Measurements from ENCODE around the gene MFSD11. TPM values are rescaled to one million over a fixed set of nuclear protein-coding genes. Genes with fewer than 3 reads are reported as not detected.

Gene MFSD11
- total and polyA plus RNA-seq, 2 of the 8 experiments (the other 6 are each of a cell fraction or from before 2014, with no cell fraction given) = 17.7 to 19.8 TPM

GRCh38 chr17:76700270-76700616 is 37.7 kb upstream of the MFSD11 start:
- Histone ChIP-seq H3K27ac (ENCODE audit: low read depth, low read length) (no peak overlapping the region), H2BK15ac (ENCODE audit: low read length) (no peak overlapping the region), H3K9me3 (ENCODE audit: insufficient read depth in 2 of 2, low read depth in 1 of 2, low read length in 1 of 2) (no peaks in the 10 kb centered on the region), H3K14ac (ENCODE audit: insufficient read length) (no peak overlapping the region), H3K27me3 (replicated peaks in 1 of 4; ENCODE audit: control insufficient read depth in 3 of 4, extremely low read depth in 1 of 4, insufficient read depth in 3 of 4, low read length in 3 of 4) (no peaks in the 10 kb centered on the region; a peak in 1 of 7 replicates), H2AFZ (ENCODE audit: low read length) (no peak overlapping the region), H4K8ac (ENCODE audit: extremely low read depth, insufficient read depth, low read length) (no peak overlapping the region), H2BK12ac (ENCODE audit: low read depth, low read length) (no peak overlapping the region), H3K23me2 (ENCODE audit: low read depth, low read length) (no peaks in the 10 kb centered on the region), H3K79me2 (ENCODE audit: control insufficient read depth in 1 of 2, insufficient read depth in 2 of 2, low read length in 2 of 2) (no peaks in the 10 kb centered on the region), H4K91ac (replicated peaks; ENCODE audit: insufficient read length, low read length) (no peak overlapping the region), H3K4me1 (replicated peaks in 1 of 4; ENCODE audit: control insufficient read depth in 3 of 4, insufficient read depth in 4 of 4, low read length in 3 of 4) (peaks cover 0 to 29% (median 23%) of the 10 kb centered on the region in 4 experiments; a peak in 6 of 7 replicates), H2BK5ac (ENCODE audit: low read depth, low read length) (no peak overlapping the region), H3K79me1 (ENCODE audit: low read depth, low read length) (peaks cover 3% of the 10 kb centered on the region; the same call in 1 of the 2 replicates), H3K9ac (replicated peaks in 1 of 4; ENCODE audit: extremely low read depth in 1 of 4, low read depth in 3 of 4, low read length in 3 of 4) (no peak overlapping the region), H3K4me2 (ENCODE audit: insufficient read depth in 1 of 2, low read depth in 2 of 2, low read length in 2 of 2) (no peak overlapping the region), H3K56ac (replicated peaks; ENCODE audit: insufficient read length, low read depth, low read length) (no peak overlapping the region), H3K4ac (replicated peaks; ENCODE audit: insufficient read length, low read depth, low read length) (no peak overlapping the region), H3K36me3 (ENCODE audit: control insufficient read depth in 2 of 4, insufficient read depth in 4 of 4, low read length in 3 of 4) (no peaks in the 10 kb centered on the region), H2BK120ac (replicated peaks; ENCODE audit: low read depth, low read length) (no peak overlapping the region), H4K5ac (ENCODE audit: insufficient read length, low read depth, low read length) (no peak overlapping the region), H3K23ac (ENCODE audit: insufficient read length) (no peak overlapping the region), H4K20me1 (replicated peaks in 1 of 2; ENCODE audit: control insufficient read depth in 1 of 2, insufficient read depth in 2 of 2, low read length in 2 of 2) (no peaks in the 10 kb centered on the region), H2AK5ac (ENCODE audit: low read depth, low read length) (no peak overlapping the region), H3K4me3 (ENCODE audit: extremely low read depth in 1 of 4, insufficient read depth in 2 of 4, low read depth in 3 of 4, low read length in 4 of 4) (no peak overlapping the region), H3K18ac (ENCODE audit: extremely low read depth, low read length) (no peak overlapping the region; the same call in 1 of the 2 replicates), H2BK20ac (ENCODE audit: low read length) (no peak overlapping the region)
- ChIA-PET CTCF (ENCODE audit: partially characterized antibody) (interaction anchor here (2.0 to 5.6 kb wide), 3 partner anchors 8 to 14 kb away, joined by 4 to 43 read pairs (median 23); partner anchors contain the start of gene MXRA7), POLR2A (ENCODE audit: partially characterized antibody) (interaction anchor here (1.5 kb wide), 2 partner anchors 29 to 241 kb away, joined by 3 read pairs; no protein-coding TSS in a partner anchor)
- TF ChIP-seq SP4 (IDR thresholded peaks at IDR 0.05; ENCODE audit: low read length) (no peak), CREB1 (IDR thresholded peaks at IDR 0.05) (no peak), PHF8 (conservative IDR thresholded peaks at IDR 0.05; ENCODE audit: low read depth, low read length) (no peak), CBX8 (IDR thresholded peaks at IDR 0.05; ENCODE audit: borderline replicate concordance, low read depth, low read length) (no peak), SP1 (IDR thresholded peaks at IDR 0.05; ENCODE audit: low read depth, low read length) (no peak), GTF2F1 (IDR thresholded peaks at IDR 0.05; ENCODE audit: borderline replicate concordance, low read depth, low read length) (no peak), KDM1A (IDR thresholded peaks at IDR 0.05; ENCODE audit: borderline replicate concordance, low read length) (no peak), CHD1 (IDR thresholded peaks at IDR 0.05; ENCODE audit: low read depth, low read length) (no peak), CTCF (IDR thresholded peaks at IDR 0.05; ENCODE audit: control extremely low read depth in 1 of 3, insufficient read depth in 1 of 3, low read depth in 1 of 3, low read length in 3 of 3) (no peak), CHD2 (IDR thresholded peaks at IDR 0.05; ENCODE audit: low read length) (no peak)
- FAIRE-seq (no peak), DNase-seq (ENCODE audit: low read depth in 1 of 2, low spot score in 2 of 2) (no peak)
- 80% methylated on average over 8 of the region's 8 CpGs; no CpG with 5 or more reads in 1 of the 2 experiments for WGBS, 2 experiments (ENCODE audit: extremely low coverage in 1 of 2, insufficient coverage in 1 of 2, insufficient read length in 1 of 2, insufficient replicate concordance in 2 of 2, low coverage in 1 of 2, low lambda C conversion rate in 2 of 2, missing lambda C conversion rate in 1 of 2)
